NCI-H226 (cell line): ENCODE results near the gene BHLHA9.
"Not testable (repeated sequence)": the region's sequence is repeated elsewhere in the genome, so short reads cannot be mapped to it uniquely, and the experiment has no call there.

Experiments
- DNase-seq: peaks from one replicate; pipeline ENCODE4 v3.0.0-alpha.2; 2015

The BHLHA9 gene

GRCh38 chr17:1302761-1303160, 32.5 kb downstream of the BHLHA9 start:
- no peak for DNase-seq

- no peak for DNase-seq
Observed at GRCh38 chr17:1304522-1304921, 34.3 kb downstream of the BHLHA9 start.

- no peak for DNase-seq
Observed at GRCh38 chr17:1304962-1305563, 34.8 kb downstream of the BHLHA9 start.

GRCh38 chr17:1307829-1308228, 37.6 kb downstream of the BHLHA9 start:
- DNase-seq, result not testable (repeated sequence)

GRCh38 chr17:1312261-1312870, 42.1 kb downstream of the BHLHA9 start:
- no peak for DNase-seq

GRCh38 chr17:1313270-1314005, 43.2 kb downstream of the BHLHA9 start:
- no peak for DNase-seq

GRCh38 chr17:1315409-1315808, 45.2 kb downstream of the BHLHA9 start:
- DNase-seq, result no peak

- DNase-seq, result no peak
Observed at GRCh38 chr17:1315891-1316403, 45.7 kb downstream of the BHLHA9 start.
